HUDEP-2 (cell line): ENCODE measurements around the gene PHACTR3.

Experiments used
- DNase-seq, 76 experiments: peaks; one replicate each; lab custom pipeline; 2025; ENCODE audit not compliant: unreplicated experiment in 76 of 76; lab: John Stamatoyannopoulos, UW

Gene PHACTR3

DNA sequence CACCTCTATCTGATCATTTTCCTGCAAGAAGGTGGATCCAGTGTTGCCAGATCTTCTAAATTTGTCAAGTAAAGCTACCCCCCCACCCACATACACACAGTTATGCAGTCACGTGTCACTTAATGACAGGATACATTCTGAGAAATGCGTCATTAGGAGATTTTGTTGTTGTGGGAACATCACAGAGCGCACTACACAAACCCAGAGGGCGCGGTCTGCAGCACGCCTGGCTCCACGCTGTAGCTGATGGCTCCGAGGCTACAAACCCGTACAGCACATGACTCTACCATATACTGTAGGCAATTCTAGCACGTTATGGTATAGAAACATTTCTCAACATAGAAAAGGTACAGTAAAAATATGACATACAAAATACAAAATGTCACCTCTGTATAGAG, 202.2 kb downstream of the PHACTR3 start:
- DNase-seq, result no peak

DNA sequence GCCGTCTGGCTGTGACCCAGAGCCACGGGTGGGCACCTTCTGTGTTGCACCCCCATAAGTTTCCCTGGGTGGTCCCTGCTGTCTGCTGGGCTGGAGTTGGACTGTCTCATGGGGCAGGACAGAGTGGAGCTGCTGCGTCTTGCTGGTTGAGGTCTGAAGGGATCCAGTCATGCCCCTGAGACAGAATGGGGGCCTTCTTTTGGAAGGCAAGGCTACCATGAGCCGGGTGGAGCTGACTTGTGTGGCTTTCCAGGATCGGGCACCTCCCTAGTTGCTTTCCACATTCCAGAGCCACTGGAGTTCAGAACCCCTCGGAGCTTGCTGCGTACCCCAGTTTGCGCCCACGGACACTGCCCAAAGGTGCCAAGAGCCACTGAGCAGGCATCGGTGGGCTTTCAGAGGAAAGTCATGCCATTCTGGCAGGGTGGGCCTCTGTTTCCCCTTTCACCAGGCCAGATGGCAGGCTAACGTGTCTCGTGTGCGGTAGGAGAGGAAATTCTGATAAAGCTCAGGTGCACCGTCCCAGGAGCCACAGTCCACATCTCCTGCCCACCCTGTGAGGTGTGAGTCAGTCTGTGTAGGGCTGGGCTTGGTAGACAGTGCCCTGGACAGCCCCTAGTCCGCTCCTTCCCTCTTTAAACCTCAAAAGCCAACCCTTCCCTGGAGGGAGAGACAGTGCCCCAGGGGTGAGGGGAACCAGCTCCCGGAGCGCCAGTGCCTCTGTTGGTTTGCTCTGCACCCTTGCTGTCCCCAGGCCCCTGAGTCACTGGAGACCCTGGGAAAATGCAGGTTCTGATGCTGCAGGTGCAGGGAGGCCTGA, 203.8 kb downstream of the PHACTR3 start:
- no peak for DNase-seq

DNA sequence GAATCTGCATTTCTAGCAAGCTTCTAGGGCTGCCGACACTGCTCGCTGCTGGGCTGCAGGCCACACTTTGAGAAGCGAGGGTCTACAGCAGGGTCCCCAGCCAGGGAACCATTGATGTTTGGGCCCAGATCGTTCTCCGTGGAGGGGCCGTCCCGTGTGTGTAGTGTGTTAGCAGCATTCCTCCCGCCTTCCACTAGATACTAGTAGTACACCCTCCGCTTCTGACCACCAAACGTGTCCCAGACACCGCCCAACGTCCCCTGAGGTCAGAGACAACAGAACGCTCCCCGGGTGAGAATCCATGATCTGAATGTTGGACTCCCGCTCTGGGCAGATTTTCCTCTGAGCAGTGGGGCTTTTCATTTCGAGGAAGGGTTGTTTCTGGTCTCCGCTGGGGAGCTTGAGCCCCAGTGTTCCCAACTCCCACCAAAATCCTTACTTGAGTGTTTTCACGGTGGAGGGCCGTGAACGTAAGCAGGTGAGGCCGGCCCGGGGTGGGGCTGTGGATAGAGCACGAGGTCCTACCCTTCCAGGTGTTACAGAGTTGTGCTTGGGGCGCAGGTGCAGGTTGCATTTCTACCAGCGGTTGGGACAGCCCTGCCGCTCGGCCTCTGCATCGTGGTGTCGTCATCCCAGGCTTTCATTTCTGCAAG, 204.5 kb downstream of the PHACTR3 start:
- no peak for DNase-seq

DNA sequence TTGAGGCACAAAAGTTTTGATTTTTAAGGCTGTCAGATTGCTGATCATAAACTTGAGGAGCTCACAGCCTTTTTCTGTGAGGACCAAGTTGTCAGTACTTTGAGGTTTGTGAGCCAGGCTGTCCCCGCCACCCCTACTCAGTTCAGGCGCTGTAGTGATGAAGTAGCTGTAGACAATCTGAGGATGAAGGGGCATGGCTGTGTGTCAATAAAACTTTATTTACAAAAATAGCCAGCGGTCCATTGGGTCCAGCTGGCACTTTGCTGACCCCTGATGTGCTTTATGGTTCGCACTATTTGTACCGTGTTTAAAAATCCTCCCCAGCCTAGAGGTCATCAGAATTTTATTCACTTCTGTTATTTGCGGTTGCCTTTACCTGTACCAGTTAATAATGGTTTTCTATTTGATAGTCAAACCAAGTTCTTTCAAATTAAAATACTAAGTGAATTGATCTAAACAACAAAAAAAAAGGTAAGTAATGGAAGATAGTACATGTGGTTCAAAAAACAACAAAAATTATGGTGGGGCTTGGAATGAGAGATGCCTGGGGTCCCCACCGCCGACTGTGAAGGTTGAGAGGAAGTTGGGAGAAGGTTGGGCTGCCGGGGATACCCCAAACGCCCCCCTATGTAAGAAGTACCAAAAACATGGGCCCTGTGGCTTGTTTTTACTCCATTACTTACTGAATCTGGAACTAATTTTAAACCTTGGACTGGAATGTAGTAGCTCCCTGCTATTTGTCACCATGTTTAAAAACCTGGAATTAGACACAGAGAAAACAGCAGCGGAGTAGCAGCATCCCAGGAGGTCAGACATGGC, 205.5 kb downstream of the PHACTR3 start:
- no peak for DNase-seq

DNA sequence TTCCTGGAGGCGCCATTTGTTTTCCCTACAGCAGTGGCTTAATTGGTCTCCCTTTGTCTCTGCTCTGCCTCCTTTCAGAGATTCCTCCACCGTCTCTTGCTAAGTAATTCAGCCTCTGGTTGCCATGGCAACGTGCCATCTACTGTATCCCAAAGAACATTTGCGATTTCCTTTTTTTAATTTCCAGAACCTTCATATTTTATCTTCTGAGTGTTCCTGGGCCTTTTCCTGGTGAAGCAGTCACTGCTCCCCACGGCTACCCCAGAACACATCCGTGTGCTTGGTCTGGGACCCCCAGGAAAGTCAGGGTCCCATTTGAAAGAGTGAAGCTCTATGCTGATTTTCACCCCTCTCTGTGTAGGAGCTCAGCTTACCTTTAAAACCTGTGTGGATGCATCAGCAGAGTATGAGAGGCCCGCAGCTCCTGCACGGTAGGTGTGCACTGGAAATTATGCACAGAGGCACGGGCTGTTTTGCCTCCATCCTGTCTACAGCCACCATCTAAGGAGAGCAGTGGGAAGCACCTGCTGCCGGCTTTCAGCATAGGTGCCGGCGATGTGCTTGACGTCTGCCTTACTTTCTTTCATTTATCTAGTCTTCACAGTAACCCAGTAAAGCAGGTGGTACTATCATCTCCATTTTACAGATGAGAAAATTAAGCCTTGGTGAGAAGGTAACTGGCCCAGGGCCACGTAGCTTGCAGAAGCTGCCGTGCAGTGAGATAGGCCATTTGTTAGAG, 206.3 kb downstream of the PHACTR3 start:
- no peak for DNase-seq

DNA sequence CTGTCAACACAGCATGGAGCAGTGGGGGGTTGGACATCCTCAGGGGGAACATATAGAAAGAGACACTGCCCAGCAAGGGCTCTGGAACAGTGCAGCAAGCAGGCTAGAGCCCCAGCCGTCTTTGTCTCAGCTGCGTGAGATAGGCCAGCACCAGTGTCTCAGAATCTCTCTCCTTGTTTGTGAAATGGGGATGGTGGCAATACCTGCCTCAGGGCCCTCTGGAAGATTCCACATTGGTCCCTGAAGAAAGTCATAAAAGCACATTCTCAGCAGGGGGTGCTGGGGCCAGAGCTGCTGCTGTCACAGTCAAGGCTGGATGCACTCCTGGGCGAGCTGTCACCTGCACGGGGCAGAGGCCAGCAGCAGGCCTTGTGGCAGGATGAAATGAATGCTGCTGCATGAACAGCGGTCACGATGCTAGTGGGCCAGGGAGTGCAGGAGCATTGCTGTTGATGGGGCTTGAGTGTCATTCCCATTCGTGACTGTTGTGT, 207.4 kb downstream of the PHACTR3 start:
- no peak for DNase-seq

DNA sequence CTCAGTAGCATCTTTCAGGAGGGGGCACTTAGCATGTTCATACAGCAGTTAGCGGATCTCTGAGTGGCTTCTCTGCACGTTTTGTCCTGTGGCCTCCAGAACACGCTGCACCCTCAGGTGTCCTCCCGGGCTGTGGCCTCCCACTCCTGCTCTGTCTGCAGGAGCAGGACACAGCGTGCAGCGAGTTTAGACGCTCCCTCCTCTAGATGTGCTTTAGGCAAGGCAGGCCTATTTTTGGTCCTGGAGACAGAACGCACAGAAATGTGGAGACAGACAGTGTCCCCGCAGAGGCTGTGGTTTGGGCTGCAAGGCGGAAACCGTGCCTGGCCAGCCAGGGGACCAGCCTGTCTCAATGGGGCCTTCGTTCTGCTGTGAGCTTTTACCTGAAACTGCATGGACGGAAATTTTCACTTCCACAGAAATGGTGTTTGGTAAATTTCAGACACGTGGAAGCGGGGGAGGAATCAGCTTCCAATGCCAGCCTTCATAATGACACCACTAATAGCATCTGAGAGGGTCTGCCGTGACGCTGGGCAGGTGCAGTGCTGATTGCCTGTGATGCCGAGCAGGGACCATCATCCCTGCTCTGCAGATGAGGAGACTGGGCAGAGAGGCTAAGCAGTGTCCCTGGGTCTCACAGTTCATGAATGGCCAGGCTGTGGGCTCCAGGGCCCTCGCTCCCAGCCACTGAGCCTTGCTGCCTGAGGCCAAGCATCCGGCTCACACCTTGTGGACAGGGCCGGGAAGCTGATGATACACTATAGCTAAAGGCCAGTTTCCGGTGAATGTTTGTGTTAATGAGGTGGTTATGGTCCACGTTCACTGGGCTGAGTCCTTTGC, 208.2 kb downstream of the PHACTR3 start:
- DNase-seq, result no peak

DNA sequence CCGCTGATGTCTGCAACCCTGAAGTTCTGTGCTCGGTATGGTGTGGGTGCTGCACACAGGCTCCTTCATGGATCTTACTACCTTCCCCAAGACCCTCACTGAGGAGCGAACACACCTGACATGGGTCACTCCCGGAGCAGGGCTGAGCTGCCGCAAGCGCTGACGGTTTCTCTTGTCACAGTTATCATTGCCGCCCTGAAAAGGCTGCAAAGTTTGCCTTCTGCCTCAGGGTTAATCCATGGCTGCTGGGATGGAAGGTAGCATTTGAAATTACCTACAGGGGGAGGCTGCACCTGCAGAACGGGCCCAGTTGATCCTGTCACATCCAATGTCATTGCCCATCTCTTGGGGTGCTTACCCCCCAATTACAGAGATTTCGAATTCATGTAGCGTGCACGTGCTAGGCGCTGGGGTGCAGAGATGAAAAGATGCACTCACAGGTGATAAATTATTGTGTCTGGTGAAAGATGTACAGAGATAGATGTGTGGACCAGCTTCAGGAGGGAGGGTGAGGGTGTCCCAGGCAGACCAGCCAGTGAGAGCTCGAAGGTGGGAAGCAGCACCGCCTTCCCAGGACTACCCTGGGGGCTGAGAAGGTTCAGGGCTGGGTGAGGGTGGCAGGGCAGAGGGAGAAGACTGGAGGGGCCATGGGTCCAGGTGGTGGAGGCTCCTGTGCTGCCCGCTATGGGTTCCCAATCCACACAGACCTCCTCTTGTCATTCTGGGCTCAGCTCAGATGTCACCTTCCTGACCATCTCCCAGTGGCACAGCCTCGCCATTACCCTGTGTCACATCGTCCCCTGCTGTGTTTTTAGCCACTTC, 209.0 kb downstream of the PHACTR3 start:
- no peak for DNase-seq

DNA sequence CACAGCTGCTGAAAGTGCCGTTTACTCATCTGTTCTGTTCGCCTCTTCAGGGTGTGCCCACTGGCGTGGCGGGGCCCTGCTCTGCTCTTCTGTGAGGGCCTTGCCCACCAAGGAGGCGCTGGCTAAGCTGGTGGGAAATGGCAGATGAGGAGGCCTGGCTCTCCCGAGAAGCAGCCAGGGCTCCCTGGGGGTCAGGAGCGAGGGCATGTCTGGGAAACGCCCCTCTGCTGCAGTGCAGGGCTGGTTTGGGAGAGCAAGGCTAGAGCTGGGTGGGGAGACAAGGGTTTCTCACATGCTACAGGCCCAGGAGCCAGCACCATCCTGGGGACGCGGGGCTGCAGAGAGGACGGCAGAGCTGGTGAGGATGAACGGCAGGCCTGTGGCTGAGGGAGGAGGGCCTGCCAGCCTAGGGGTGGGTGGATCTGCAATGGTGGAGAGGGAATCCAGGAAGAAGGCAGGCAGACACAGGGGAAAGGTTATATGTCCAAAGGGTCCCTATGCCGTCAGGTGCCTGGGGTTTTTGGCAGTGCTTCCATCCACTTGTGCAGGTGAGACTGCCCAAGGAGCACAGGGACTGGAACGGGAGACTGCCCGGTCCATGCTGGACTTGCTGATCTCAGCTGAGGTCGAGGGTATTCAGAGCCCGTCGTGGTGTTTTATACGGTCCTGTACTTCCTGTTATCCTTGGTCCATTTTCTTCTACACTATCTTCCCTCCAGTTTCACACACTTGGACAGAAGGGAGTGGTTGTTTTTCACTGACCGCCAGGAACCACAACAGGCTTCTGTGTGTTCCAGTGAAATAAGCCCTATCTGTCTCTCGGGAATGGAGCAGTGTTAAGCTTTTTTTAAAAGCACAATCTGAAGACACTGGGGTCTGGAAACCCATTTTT, 209.9 kb downstream of the PHACTR3 start:
- no peak for DNase-seq

DNA sequence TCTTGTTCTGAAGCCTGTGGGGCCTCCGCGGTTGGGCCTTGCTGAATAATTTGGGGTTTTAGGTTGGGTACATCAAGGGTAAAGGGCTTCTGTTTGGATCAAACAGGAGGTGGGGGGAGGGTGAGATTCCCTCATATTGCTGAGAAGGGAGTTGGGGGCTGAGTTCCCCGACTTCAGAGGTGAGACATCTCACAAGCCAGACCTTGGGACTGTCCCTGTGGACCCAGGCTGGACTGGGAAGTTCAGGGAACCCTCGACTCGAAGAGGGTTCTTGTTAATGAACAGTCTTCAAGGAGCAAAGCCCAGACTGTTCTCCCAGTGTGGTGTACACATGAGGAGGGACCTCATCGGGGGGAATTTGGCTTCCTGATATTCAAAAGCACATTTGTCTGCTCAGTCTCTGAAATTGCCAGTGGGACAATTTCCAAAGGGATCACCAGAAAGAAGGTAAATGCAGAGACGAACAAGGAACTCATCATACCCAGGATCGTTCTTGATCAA, 210.6 kb downstream of the PHACTR3 start:
- DNase-seq, result no peak

DNA sequence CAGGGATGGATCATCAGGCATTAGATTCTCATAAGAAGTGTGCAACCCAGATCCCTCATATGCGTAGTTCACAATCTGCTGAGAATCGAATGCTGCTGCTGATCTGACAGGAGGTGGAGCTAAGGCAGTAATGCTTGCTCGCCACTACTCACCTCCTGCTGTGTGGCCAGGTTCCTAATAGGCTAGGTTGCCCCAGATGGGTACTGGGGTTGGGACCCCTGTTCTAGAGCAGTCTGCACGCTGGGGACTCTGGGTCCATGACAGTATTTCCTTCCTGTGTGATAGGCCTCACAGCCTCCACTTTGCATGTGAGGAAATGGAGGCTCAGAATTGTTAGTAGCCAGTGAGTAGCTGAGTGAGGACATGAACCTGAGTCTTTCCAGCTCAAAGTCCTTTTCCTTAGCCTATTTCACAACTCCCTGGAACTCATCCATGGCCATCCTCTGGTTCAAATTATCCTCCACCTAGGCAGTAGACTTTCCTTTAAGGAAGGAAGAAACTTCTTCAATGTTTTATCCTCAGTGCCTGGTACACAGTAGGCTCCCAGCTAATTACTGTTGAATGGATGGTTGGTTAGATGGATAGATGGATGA, 211.9 kb downstream of the PHACTR3 start:
- no peak for DNase-seq

DNA sequence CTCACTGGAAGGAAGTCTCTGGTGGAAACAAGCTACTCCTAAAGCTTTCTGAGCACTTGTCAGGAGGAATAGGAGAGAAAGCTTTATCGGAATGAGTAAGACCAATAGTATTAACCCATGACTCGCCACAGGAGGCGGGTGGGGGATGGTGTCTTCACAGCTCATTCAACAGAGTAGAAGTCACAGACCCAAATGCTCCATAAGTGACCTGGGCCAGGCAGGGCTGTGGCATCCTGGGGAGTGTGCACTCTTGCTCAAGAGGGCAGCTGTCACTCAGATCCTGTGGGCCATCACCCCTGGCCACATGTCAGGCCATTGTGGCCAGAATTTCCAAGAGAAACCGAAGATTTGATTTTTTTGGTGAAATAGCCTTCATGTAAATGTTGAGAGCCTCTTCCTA, 213.1 kb downstream of the PHACTR3 start:
- DNase-seq, result no peak

DNA sequence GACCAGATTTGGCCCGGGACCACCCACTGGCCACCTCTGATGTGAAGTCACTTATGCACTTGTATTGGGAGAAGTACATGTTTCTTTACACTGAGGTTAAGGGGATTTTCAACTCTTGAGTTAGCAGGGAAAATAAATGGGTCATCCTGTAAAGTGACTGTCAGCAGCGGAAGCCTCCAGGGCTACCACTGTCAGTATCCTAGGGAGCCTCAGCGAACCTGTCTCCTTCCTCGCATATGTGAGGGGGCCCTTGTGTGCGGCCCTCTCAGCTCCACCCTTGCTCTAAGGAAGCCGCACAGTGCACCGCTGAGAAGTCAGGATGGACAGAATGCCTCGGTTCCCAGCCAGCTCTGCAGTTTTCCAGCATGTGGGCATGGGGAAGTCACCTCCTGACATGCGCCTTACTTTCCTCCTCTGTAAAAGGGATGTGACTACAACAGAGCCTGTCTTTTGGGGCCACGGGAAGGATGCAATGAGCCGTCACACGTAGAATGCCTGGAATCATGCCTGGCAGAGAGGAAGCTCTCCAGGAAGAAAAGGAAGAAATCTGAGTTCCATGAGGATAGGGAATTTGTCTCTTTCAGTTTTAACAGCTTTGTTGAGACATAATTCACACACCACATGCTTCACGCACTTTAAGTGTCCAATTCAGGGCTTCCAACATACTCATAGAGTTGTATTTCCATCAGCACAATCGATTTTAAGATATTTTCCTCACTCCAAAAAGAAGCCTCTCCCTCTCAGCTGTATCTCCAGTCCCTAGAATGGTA, 213.7 kb downstream of the PHACTR3 start:
- no peak for DNase-seq

DNA sequence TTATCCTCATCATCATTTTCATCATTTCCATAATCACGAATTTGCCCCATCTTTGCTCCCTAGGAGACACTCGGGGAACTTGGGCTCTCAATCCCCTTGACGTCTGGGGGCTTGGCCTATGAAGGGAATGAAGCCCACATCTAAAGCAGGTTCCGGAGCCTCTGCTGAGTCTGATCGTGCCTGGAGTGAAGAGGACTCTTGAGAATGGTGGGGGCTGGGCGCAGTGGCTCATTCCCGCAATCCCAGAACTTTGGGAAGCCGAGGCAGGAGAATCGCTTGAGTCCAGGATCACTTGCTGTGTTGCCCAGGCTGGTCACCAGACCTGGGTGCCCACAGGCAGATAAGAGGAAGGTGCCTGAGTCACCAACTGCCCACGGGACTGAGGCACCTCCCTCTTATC, 214.6 kb downstream of the PHACTR3 start:
- no peak for DNase-seq

DNA sequence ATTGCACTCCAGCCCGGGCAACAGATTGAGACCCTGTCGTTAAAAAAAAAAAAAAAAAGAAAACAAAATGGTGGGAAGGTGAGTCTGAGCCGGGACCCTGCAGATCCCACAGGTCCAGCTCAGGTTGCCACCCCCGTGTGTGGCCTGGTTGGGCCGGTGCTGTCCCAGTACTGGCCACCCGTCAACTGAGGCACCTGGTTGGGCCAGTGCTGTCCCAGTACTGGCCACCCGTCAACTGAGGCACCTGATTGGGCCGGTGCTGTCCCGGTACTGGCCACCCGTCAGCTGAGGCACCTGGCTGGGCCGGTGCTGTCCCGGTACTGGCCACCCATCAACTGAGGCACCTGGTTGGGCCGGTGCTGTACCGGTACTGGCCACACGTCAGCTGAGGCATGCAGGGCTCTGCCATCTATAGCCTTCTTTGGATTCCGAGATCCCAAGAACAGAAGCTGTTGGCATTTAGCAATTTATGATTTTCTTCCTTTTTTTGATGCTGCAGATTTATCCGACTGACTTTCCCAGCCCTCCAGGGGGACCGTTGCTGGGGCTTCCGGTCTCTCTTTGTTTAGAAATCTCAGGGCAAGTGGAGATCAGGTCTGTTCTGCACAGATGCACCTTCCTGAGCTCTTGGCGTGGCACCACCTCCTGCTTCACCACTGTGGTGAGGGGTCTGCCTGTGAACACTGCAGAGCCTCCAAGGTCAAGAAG, 215.3 kb downstream of the PHACTR3 start:
- DNase-seq, result no peak
